Measurements from ENCODE around the gene SNAP91. TPM values are rescaled to one million over a fixed set of nuclear protein-coding genes. Genes with fewer than 3 reads are reported as not detected.

The SNAP91 gene
- total and polyA plus RNA-seq, 2 of the 8 experiments (the other 6 are each of a cell fraction or from before 2014, with no cell fraction given), result 1.3 to 1.5 TPM

GRCh38 chr6:83633149-83633548 lies 75.8 kb downstream of the SNAP91 start:
- Histone ChIP-seq H3K14ac (ENCODE audit: insufficient read length) (no peak overlapping the region), H3K27ac (ENCODE audit: low read depth, low read length) (no peak overlapping the region), H3K27me3 (replicated peaks in 1 of 4; ENCODE audit: control insufficient read depth in 3 of 4, extremely low read depth in 1 of 4, insufficient read depth in 3 of 4, low read length in 3 of 4) (no peaks in the 10 kb centered on the region), H2BK120ac (replicated peaks; ENCODE audit: low read depth, low read length) (no peak overlapping the region), H3K79me1 (ENCODE audit: low read depth, low read length) (no peaks in the 10 kb centered on the region), H3K79me2 (ENCODE audit: control insufficient read depth in 1 of 2, insufficient read depth in 2 of 2, low read length in 2 of 2) (no peaks in the 10 kb centered on the region), H2BK20ac (ENCODE audit: low read length) (no peak overlapping the region), H2BK15ac (ENCODE audit: low read length) (no peak overlapping the region), H3K4me1 (replicated peaks in 1 of 4; ENCODE audit: control insufficient read depth in 3 of 4, insufficient read depth in 4 of 4, low read length in 3 of 4) (no peaks in the 10 kb centered on the region), H3K36me3 (ENCODE audit: control insufficient read depth in 2 of 4, insufficient read depth in 4 of 4, low read length in 3 of 4) (no peaks in the 10 kb centered on the region), H3K23ac (ENCODE audit: insufficient read length) (no peak overlapping the region), H3K4me3 (ENCODE audit: extremely low read depth in 1 of 4, insufficient read depth in 2 of 4, low read depth in 3 of 4, low read length in 4 of 4) (no peak overlapping the region), H3K4ac (replicated peaks; ENCODE audit: insufficient read length, low read depth, low read length) (no peak overlapping the region), H4K5ac (ENCODE audit: insufficient read length, low read depth, low read length) (no peak overlapping the region), H4K8ac (ENCODE audit: extremely low read depth, insufficient read depth, low read length) (no peak overlapping the region), H2BK12ac (ENCODE audit: low read depth, low read length) (no peak overlapping the region), H3K18ac (ENCODE audit: extremely low read depth, low read length) (no peak overlapping the region), H3K9ac (replicated peaks in 1 of 4; ENCODE audit: extremely low read depth in 1 of 4, low read depth in 3 of 4, low read length in 3 of 4) (no peak overlapping the region), H3K23me2 (ENCODE audit: low read depth, low read length) (no peaks in the 10 kb centered on the region), H3K4me2 (ENCODE audit: insufficient read depth in 1 of 2, low read depth in 2 of 2, low read length in 2 of 2) (peak overlapping the region in 1 of 2 experiments; percentile 21; a peak in 1 of 4 replicates), H4K20me1 (replicated peaks in 1 of 2; ENCODE audit: control insufficient read depth in 1 of 2, insufficient read depth in 2 of 2, low read length in 2 of 2) (no peaks in the 10 kb centered on the region), H2BK5ac (ENCODE audit: low read depth, low read length) (no peak overlapping the region), H3K56ac (replicated peaks; ENCODE audit: insufficient read length, low read depth, low read length) (no peak overlapping the region), H2AFZ (ENCODE audit: low read length) (peak overlapping the region; percentile 78; the same call in 1 of the 2 replicates), H4K91ac (replicated peaks; ENCODE audit: insufficient read length, low read length) (no peak overlapping the region), H2AK5ac (ENCODE audit: low read depth, low read length) (no peak overlapping the region), H3K9me3 (ENCODE audit: insufficient read depth in 2 of 2, low read depth in 1 of 2, low read length in 1 of 2) (no peaks in the 10 kb centered on the region)
- WGBS, 2 experiments (ENCODE audit: extremely low coverage in 1 of 2, insufficient coverage in 1 of 2, insufficient read length in 1 of 2, insufficient replicate concordance in 2 of 2, low coverage in 1 of 2, low lambda C conversion rate in 2 of 2, missing lambda C conversion rate in 1 of 2), result 91% methylated on average over 2 of the region's 2 CpGs; no CpG with 5 or more reads in 1 of the 2 experiments
- DNase-seq (ENCODE audit: low read depth in 1 of 2, low spot score in 2 of 2) (peak in 1 of 2 experiments; percentile 48), FAIRE-seq (no peak)
- ChIA-PET CTCF (ENCODE audit: partially characterized antibody) (interaction anchor here (0.7 to 3.6 kb wide), 4 partner anchors 18 to 1020 kb away, joined by 3 to 15 read pairs (median 4); partner anchors contain the start of gene CEP162), POLR2A (ENCODE audit: partially characterized antibody) (no interaction called here)
- TF ChIP-seq ATF3 (IDR thresholded peaks at IDR 0.05; ENCODE audit: insufficient read depth, low read depth, low read length) (no peak), YY1 (IDR thresholded peaks at IDR 0.05; ENCODE audit: low read depth, low read length) (no peak), CTCF (IDR thresholded peaks at IDR 0.05; ENCODE audit: control extremely low read depth in 1 of 3, insufficient read depth in 1 of 3, low read depth in 1 of 3, low read length in 3 of 3) (peak in 1 of 3 experiments; percentile 15; a peak in 1 of 4 replicates), PHF8 (conservative IDR thresholded peaks at IDR 0.05; ENCODE audit: low read depth, low read length) (no peak), RAD21 (IDR thresholded peaks at IDR 0.05 in 1 of 2, conservative IDR thresholded peaks at IDR 0.05 in 1 of 2; ENCODE audit: low read depth in 2 of 2, low read length in 2 of 2) (peak in 1 of 2 experiments; percentile 24; a peak in 1 of 4 replicates), SAP30 (IDR thresholded peaks at IDR 0.05; ENCODE audit: insufficient read depth, insufficient replicate concordance, low read length) (no peak), CHD1 (IDR thresholded peaks at IDR 0.05; ENCODE audit: low read depth, low read length) (no peak), SUZ12 (IDR thresholded peaks at IDR 0.05; ENCODE audit: low read length) (no peak), HDAC2 (IDR thresholded peaks at IDR 0.05; ENCODE audit: borderline replicate concordance in 1 of 2, low read depth in 2 of 2, low read length in 2 of 2) (no peak)
